Upper lobe of left lung (tissue), 4 donors: ENCODE data around the gene MACROD1.

ENCODE experiments used
- POLR2A ChIP-seq, 4 donors: fragments of 450-650 bp; IDR thresholded peaks; one replicate each; pipeline ENCODE4 v1.5.1; 2016 to 2017; ENCODE audit warnings: antibody characterized with exemption in 4 of 4, mild to moderate bottlenecking in 2 of 4
- POLR2AphosphoS5 ChIP-seq, 2 donors: sonication (generic); formaldehyde crosslinking; IDR thresholded peaks; one replicate each; pipeline ENCODE4 v1.5.1; 2017; ENCODE audit warnings: antibody characterized with exemption in 2 of 2
- TF ChIP-seq, protein P1 (sequence below), 6 experiments: fragments of 450-650 bp in 4 of 6; fragments of 200-600 bp in 2 of 6; sonication (generic) in 2 of 6; IDR thresholded peaks; one replicate each; pipeline ENCODE4 v1.5.1; 2016 to 2019; ENCODE audit warnings: antibody characterized with exemption in 6 of 6

DNA sequence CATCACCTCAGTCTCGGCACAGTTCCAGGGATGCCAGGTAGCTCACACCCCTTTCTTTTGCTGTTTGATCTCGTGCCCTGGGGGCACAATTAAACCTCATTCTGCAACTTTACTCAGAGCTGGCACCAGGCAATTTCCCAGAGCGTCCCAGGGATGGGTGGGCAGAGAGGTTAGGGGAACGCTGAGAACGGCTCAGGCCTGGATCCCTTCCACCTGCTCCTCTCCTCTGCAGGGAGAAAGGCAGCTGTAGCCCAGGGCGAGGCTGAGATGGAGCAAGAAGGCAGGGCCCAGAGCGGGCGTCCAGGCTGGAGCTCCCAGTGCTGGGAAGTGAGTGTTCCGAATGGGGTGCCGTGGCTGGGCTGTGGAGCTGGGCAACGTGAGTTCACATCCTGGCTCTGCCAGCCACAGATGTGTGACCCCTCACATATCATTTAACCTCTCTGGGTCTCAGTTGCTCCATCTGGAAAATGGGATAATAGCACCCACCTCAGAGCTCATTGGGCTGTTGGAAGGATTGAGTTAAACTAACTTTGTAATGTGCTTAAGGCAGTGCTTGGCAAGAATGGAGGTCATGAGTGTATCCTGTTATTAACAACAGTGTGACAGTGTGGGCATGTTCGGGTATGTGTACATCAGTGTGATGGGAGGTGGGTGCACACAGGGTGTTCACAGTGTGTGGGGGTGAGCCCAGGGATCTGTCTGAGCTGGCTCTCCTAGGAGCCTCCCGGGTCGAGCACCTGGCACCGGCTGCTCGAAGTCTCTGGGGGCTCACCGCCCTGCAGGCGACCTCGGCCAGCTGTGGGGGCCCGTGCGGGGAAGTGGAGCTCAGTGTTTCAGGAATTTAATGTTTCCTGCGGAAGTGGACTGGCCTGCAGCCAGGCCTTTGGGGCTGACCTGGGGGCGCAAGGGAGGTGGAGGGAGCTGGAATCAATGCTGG, 164.2 kb downstream of the MACROD1 start:
- TF ChIP-seq, protein P1, sequence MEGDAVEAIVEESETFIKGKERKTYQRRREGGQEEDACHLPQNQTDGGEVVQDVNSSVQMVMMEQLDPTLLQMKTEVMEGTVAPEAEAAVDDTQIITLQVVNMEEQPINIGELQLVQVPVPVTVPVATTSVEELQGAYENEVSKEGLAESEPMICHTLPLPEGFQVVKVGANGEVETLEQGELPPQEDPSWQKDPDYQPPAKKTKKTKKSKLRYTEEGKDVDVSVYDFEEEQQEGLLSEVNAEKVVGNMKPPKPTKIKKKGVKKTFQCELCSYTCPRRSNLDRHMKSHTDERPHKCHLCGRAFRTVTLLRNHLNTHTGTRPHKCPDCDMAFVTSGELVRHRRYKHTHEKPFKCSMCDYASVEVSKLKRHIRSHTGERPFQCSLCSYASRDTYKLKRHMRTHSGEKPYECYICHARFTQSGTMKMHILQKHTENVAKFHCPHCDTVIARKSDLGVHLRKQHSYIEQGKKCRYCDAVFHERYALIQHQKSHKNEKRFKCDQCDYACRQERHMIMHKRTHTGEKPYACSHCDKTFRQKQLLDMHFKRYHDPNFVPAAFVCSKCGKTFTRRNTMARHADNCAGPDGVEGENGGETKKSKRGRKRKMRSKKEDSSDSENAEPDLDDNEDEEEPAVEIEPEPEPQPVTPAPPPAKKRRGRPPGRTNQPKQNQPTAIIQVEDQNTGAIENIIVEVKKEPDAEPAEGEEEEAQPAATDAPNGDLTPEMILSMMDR (IDR thresholded peaks at IDR 0.05): no peak
- no peak for TF ChIP-seq POLR2AphosphoS5 (IDR thresholded peaks at IDR 0.05)
- no peak for TF ChIP-seq POLR2A (IDR thresholded peaks at IDR 0.05)
